Right atrium auricular region (tissue), 2 donors: ENCODE measurements around the gene UGT8. TPM values are rescaled to one million over a fixed set of nuclear protein-coding genes. Genes with fewer than 3 reads are reported as not detected.
"Not testable (repeated sequence)": the region's sequence is repeated elsewhere in the genome, so short reads cannot be mapped to it uniquely, and the experiment has no call there.

ENCODE experiments used
- DNase-seq: peaks from one replicate; pipeline ENCODE4 v3.0.0-alpha.2; 2019; ENCODE audit warnings: low spot score
- H3K27ac ChIP-seq, 2 donors: fragments of 200-600 bp; sonication (generic); 1 replicate in 1 of 2; 2 replicates in 1 of 2; pipeline ENCODE4 v1.5.1; 2016 to 2019
- H3K27me3 ChIP-seq, 2 donors: fragments of 200-600 bp; sonication (generic); one replicate each; pipeline versions ENCODE4 v1.5.1 to v1.6.0; 2017 to 2019
- H3K36me3 ChIP-seq: fragments of 200-600 bp; sonication (generic); one replicate; pipeline ENCODE4 v1.5.1; 2016
- H3K4me1 ChIP-seq, 2 donors: fragments of 200-600 bp; sonication (generic); one replicate each; pipeline versions ENCODE4 v1.5.1 to v1.6.0; 2017 to 2019
- H3K4me3 ChIP-seq, 2 donors: fragments of 200-600 bp; sonication (generic); 1 replicate in 1 of 2; 2 replicates in 1 of 2; pipeline ENCODE4 v1.5.1; 2017 to 2019; ENCODE audit warnings: mild to moderate bottlenecking in 1 of 2, moderate library complexity in 1 of 2
- H3K9me3 ChIP-seq, 2 donors: fragments of 200-600 bp; sonication (generic); one replicate each; pipeline ENCODE4 v1.5.1; 2019
- total RNA-seq, 2 donors: library from RNA; depleted of rRNA; stranded (reverse); fragments of >200 nt; gene quantifications; one replicate each; pipeline ENCODE4 v1.1.0, GENCODE V29; 2016
- TF ChIP-seq, protein P1 (sequence below), 2 donors: fragments of 200-600 bp; sonication (generic); IDR thresholded peaks; one replicate each; pipeline ENCODE4 v1.5.1; 2019; ENCODE audit warnings: antibody characterized with exemption in 2 of 2

UGT8 gene
- total RNA-seq, 2 donors from 2014 or later = 0.11 TPM; not detected in 1

- DNase-seq = no peak
- H3K4me1 ChIP-seq = no peaks in the 10 kb centered on the region
- no peaks in the 10 kb centered on the region for H3K9me3 ChIP-seq
- TF ChIP-seq, protein P1, sequence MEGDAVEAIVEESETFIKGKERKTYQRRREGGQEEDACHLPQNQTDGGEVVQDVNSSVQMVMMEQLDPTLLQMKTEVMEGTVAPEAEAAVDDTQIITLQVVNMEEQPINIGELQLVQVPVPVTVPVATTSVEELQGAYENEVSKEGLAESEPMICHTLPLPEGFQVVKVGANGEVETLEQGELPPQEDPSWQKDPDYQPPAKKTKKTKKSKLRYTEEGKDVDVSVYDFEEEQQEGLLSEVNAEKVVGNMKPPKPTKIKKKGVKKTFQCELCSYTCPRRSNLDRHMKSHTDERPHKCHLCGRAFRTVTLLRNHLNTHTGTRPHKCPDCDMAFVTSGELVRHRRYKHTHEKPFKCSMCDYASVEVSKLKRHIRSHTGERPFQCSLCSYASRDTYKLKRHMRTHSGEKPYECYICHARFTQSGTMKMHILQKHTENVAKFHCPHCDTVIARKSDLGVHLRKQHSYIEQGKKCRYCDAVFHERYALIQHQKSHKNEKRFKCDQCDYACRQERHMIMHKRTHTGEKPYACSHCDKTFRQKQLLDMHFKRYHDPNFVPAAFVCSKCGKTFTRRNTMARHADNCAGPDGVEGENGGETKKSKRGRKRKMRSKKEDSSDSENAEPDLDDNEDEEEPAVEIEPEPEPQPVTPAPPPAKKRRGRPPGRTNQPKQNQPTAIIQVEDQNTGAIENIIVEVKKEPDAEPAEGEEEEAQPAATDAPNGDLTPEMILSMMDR (IDR thresholded peaks at IDR 0.05) = no peak
- H3K4me3 ChIP-seq = no peak overlapping the region
- no peaks in the 10 kb centered on the region for H3K27me3 ChIP-seq
- H3K36me3 ChIP-seq = no peaks in the 10 kb centered on the region
- no peak overlapping the region for H3K27ac ChIP-seq
Measured at GRCh38 chr4:114615435-114615834, 16.8 kb downstream of the UGT8 start.

DNA sequence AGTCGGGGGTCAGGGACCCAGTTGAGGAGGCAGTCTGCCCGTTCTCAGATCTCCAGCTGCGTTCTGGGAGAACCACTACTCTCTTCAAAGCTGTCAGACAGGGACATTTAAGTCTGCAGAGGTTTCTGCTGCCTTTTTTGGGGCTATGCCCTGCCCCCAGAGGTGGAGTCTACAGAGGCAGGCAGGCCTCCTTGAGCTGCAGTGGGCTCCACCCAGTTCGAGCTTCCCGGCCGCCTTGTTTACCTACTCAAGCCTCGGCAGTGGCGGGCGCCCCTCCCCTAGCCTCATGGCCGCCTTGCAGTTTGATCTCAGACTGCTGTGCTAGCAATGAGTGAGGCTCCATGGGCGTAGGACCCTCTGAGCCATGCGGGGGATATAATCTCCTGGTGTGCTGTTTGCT, 17.4 kb downstream of the UGT8 start:
- not testable (repeated sequence) for H3K27ac ChIP-seq, H3K36me3 ChIP-seq, H3K27me3 ChIP-seq, H3K4me1 ChIP-seq, H3K4me3 ChIP-seq, H3K9me3 ChIP-seq, DNase-seq

DNA sequence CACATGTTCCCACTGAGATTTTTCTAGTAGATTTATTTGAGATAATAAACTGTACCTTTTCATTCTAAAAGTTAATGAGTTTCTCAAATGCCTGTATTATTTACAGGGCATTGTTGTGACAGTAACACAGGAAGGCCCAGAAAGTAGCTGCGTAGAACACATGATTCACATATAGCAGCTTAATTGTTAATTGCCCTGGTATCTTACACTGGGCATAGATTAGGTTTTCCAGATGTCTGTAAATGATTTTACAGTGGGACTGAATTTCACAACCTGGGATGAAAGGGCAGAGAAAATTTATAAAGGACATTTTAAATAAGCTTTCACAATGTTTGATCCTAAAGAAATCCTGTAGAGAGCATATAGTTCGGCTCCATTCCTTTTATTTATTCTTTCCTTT, 27.6 kb downstream of the UGT8 start:
- no peak for DNase-seq
- no peaks in the 10 kb centered on the region for H3K9me3 ChIP-seq
- H3K4me3 ChIP-seq = no peak overlapping the region
- TF ChIP-seq, protein P1 (IDR thresholded peaks at IDR 0.05) = no peak
- H3K27ac ChIP-seq = no peak overlapping the region
- no peaks in the 10 kb centered on the region for H3K4me1 ChIP-seq
- H3K27me3 ChIP-seq = no peaks in the 10 kb centered on the region
- H3K36me3 ChIP-seq = no peaks in the 10 kb centered on the region

DNA sequence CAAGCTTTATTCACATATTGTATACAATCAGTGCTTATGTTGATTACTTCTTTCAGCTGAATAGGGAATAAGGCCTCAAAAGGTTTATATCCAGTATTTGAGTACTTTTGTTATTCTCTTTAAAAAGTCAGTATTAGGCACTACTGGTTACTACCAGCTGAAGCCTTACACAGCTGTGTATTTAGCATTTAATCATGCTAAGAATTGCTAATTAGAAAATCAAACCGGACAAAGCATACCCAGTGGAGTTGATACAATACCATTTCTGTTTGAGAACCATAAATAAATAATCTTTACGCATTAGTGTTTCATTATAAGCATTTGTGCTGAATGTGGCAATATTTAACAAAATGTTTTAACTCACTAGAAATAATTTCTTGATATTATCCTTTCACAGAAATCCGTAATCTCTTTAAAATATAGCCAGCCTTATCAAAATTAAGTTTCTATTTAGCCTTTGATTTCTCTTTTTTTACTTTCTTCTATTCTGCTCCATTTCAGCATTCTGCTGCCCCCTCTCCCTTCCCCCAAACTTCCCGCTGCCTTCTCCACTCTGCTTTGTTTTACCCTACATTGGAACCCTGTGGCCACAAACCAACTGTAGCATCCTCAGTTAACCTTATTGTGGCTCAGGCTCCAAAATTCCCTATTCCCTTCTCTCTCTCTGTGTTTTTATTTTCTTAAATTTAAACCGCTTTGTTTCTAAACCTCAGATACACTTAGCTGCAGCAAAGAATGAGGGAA, 37.8 kb downstream of the UGT8 start:
- Histone ChIP-seq H3K27me3 (no peaks in the 10 kb centered on the region), H3K9me3 (no peaks in the 10 kb centered on the region), H3K4me1 (no peaks in the 10 kb centered on the region), H3K27ac (no peak overlapping the region), H3K4me3 (no peak overlapping the region), H3K36me3 (no peaks in the 10 kb centered on the region)
- DNase-seq = no peak
- TF ChIP-seq, protein P1 (IDR thresholded peaks at IDR 0.05) = no peak

GRCh38 chr4:114642173-114642780, 43.7 kb downstream of the UGT8 start:
- no peak for DNase-seq
- TF ChIP-seq, protein P1 (IDR thresholded peaks at IDR 0.05) = no peak
- Histone ChIP-seq H3K4me3 (no peak overlapping the region), H3K36me3 (no peaks in the 10 kb centered on the region), H3K9me3 (no peaks in the 10 kb centered on the region), H3K27ac (no peak overlapping the region), H3K27me3 (no peaks in the 10 kb centered on the region), H3K4me1 (no peaks in the 10 kb centered on the region)

DNA sequence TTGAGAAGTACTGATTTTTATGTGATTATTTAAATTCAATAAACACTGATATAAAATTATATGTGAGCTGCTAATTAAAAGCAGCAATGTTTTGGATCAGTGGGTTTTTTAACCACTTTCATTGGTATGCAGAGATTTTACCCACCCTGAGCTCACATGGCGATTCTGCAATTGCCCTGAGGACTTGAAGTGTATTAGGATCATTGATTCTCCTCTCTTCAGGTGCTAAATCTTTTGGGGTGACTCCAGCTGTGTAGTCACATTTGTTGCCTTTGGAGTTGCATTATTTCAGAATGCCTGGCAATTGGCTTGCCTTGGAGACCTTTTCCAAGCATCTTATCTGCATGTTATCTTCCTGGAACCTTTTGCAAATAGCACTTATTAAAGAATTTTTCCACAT, 51.3 kb downstream of the UGT8 start:
- Histone ChIP-seq H3K36me3 (no peaks in the 10 kb centered on the region), H3K4me1 (no peaks in the 10 kb centered on the region), H3K4me3 (no peak overlapping the region), H3K27ac (no peak overlapping the region), H3K9me3 (no peaks in the 10 kb centered on the region), H3K27me3 (no peaks in the 10 kb centered on the region)
- DNase-seq = no peak
- TF ChIP-seq, protein P1 (IDR thresholded peaks at IDR 0.05) = no peak
